ENCODE data around the gene PITHD1.

GRCh38 chr1:23743287-23744152, 34.7 kb upstream of the PITHD1 start, which contains the start of gene ELOA:
- no peak for TF ChIP-seq EZH2 (IDR thresholded peaks at IDR 0.05; ENCODE audit: borderline replicate concordance, low read length)
- no peak for TF ChIP-seq CTCF (IDR thresholded peaks at IDR 0.05; ENCODE audit: low read length)
